ENCODE results near the gene UHRF1.

DNA sequence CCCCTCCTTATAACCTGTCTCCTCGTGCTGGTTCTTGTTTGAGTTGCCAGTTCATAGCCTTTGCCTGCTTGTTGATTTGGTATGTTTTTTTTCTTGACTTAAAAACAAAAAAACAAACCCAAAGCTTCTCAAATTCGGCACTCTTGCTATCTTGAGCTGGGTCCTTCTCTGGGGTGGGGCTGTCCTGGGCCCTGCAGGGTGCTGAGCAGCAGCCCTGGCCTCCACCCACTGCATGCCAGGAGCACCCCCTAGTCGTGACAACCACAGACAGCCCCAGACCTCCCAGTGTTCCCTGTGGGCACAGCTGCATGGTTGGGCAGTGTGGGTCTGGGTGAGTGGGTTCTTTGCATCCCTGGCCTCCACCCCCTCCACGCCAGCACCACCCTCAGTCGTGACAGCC is 87.4 kb downstream of the UHRF1 start:
- no peak for TF ChIP-seq EZH2 (IDR thresholded peaks at IDR 0.05; ENCODE audit: borderline replicate concordance, low read length)
- TF ChIP-seq, protein P1, sequence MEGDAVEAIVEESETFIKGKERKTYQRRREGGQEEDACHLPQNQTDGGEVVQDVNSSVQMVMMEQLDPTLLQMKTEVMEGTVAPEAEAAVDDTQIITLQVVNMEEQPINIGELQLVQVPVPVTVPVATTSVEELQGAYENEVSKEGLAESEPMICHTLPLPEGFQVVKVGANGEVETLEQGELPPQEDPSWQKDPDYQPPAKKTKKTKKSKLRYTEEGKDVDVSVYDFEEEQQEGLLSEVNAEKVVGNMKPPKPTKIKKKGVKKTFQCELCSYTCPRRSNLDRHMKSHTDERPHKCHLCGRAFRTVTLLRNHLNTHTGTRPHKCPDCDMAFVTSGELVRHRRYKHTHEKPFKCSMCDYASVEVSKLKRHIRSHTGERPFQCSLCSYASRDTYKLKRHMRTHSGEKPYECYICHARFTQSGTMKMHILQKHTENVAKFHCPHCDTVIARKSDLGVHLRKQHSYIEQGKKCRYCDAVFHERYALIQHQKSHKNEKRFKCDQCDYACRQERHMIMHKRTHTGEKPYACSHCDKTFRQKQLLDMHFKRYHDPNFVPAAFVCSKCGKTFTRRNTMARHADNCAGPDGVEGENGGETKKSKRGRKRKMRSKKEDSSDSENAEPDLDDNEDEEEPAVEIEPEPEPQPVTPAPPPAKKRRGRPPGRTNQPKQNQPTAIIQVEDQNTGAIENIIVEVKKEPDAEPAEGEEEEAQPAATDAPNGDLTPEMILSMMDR (IDR thresholded peaks at IDR 0.05; ENCODE audit: low read length), result no peak

All from OCI-LY1 (cell line).